ENCODE measurements around the gene RNF169. TPM values are rescaled to one million over a fixed set of nuclear protein-coding genes. Genes with fewer than 3 reads are reported as not detected.
A peak's percentile ranks its signal among the peaks of the same experiment; 100 is the strongest.

Gene RNF169
- total and polyA plus RNA-seq, 2 of the 4 experiments (the other 2 are of a cell fraction), result 3.6 to 23.3 TPM

DNA sequence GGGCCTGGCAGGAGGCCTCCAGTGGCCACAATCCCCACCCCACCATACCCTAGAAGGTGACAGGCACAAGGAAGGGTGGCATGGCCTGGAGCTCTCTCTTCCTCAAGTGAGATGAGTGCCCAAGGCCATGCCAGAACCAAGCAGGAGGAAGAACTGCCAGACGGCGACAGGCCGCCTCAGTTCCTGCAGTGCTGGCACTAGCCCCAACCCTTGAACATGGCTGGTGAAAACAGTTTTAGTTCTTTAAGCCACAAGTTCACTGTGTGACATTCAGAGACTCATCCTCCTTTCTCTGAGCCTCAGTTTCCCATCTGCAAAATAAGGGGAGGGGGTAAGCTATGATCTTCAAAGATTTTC is 27.2 kb upstream of the RNF169 start (continued):
- TF ChIP-seq USF2 (IDR thresholded peaks at IDR 0.05; ENCODE audit: low read depth, low read length), result no peak
- TF ChIP-seq POLR2A (IDR thresholded peaks at IDR 0.05; ENCODE audit: low read depth, low read length), result no peak
- no peak for TF ChIP-seq NFE2L2 (IDR thresholded peaks at IDR 0.05; ENCODE audit: low read depth, low read length)
- TF ChIP-seq ELK1 (IDR thresholded peaks at IDR 0.05; ENCODE audit: borderline replicate concordance, low read depth, low read length), result no peak

DNA sequence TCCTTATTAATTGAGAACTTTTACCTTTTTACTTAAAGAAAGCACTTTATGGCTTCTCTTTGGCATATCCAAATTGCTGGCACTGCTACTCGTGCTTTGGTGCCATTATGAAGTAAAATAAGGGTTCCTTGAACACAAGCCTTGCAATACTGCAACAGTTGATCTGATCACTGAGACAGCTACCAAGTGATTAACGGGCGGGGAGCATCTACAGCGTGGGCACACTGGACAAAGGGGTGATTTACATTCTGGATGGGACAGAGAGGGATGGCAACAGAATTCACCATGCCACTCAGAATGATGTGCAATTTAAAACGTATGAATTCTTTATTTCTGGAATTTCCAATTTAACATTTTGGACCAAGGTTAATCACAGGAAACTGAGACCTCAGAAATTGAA is 25.1 kb upstream of the RNF169 start:
- ChIA-PET POLR2A (ENCODE audit: unreplicated experiment) (no interaction called here), CTCF (interaction anchor here (7.4 kb wide), 1 partner anchor 21 kb away, joined by 66 read pairs; no protein-coding TSS in a partner anchor)
- no peak for ATAC-seq (ENCODE audit: low read depth)
- Histone ChIP-seq H4K8ac (ENCODE audit: low read depth in 2 of 2, low read length in 2 of 2) (no peak overlapping the region; a peak in 1 of 4 replicates), H3K79me1 (ENCODE audit: low read depth in 1 of 2, low read length in 2 of 2) (no peaks in the 10 kb centered on the region), H2AFZ (replicated peaks; ENCODE audit: low read length, poor library complexity) (no peak overlapping the region), H3K9me3 (ENCODE audit: control insufficient read depth, insufficient read depth, low read length) (no peaks in the 10 kb centered on the region), H2BK15ac (ENCODE audit: low read depth, low read length) (peak overlapping the region; percentile 54; the same call in 1 of the 3 replicates), H2BK5ac (ENCODE audit: low read depth, low read length, poor library complexity, severe bottlenecking) (no peak overlapping the region), H3K23ac (ENCODE audit: low read depth, low read length) (no peak overlapping the region), H3K9me1 (ENCODE audit: insufficient read depth, low read length) (peaks cover 20% of the 10 kb centered on the region), H4K20me1 (ENCODE audit: insufficient read depth, low read length) (no peaks in the 10 kb centered on the region), H3K9ac (ENCODE audit: low read depth, low read length) (no peak overlapping the region), H3K14ac (replicated peaks; ENCODE audit: low read depth, low read length) (no peak overlapping the region), H3K4me1 (ENCODE audit: control insufficient read depth, insufficient read depth, low read length) (peaks cover 45% of the 10 kb centered on the region), H3K4ac (ENCODE audit: low read depth, low read length) (no peak overlapping the region), H2BK20ac (ENCODE audit: low read depth, low read length) (no peak overlapping the region), H3K18ac (ENCODE audit: low read depth, low read length) (peak overlapping the region; percentile 38; the same call in 1 of the 2 replicates), H4K91ac (ENCODE audit: insufficient read depth, low read depth, low read length) (peak overlapping the region; percentile 19; the same call in 1 of the 2 replicates), H4K5ac (ENCODE audit: low read depth, low read length) (peak overlapping the region; percentile 59; the same call in 1 of the 2 replicates), H3K4me3 (ENCODE audit: insufficient read depth, low read depth, low read length) (no peak overlapping the region), H3K56ac (ENCODE audit: extremely low read depth, insufficient read depth, low read length) (no peak overlapping the region), H3K36me3 (ENCODE audit: control insufficient read depth, insufficient read depth, low read length) (no peaks in the 10 kb centered on the region), H3K27ac (ENCODE audit: insufficient read depth, low read length) (no peak overlapping the region), H3K4me2 (ENCODE audit: low read depth, low read length) (no peak overlapping the region), H2AK9ac (replicated peaks; ENCODE audit: low read depth, low read length, poor library complexity) (no peak overlapping the region), H3K27me3 (ENCODE audit: control insufficient read depth, insufficient read depth, low read length) (peaks cover 5% of the 10 kb centered on the region; the same call in 1 of the 2 replicates), H2AK5ac (ENCODE audit: low read depth, low read length) (peak overlapping the region; percentile 71; the same call in 1 of the 2 replicates), H2BK120ac (ENCODE audit: low read depth, low read length) (peak overlapping the region; percentile 59)
- 83% methylated on average over 1 of the region's 5 CpGs; no CpG with 5 or more reads in 1 of the 2 experiments for WGBS, 2 experiments (ENCODE audit: extremely low coverage in 2 of 2, insufficient read length in 1 of 2)
- intact Hi-C loops (cut with micrococcal nuclease), result loop anchor here (5.0 kb wide), 1 partner anchor 586 kb away; no protein-coding TSS in a partner anchor
- no TSS peak for BruUV-seq (replicated peaks)
- in situ Hi-C loops (cut with MboI; ENCODE audit: low sequenced_read_pairs), result no loop called here
- dilution Hi-C loops (cut with HindIII; ENCODE audit: low sequenced_read_pairs, unreplicated experiment), result no loop called here
- DNase-seq, result no peak
- TF ChIP-seq RFX5 (IDR thresholded peaks at IDR 0.05; ENCODE audit: low read depth, low read length) (no peak), CEBPB (IDR thresholded peaks at IDR 0.05; ENCODE audit: low read depth, low read length) (no peak), RCOR1 (IDR thresholded peaks at IDR 0.05; ENCODE audit: insufficient replicate concordance, low read length) (no peak), USF2 (IDR thresholded peaks at IDR 0.05; ENCODE audit: low read depth, low read length) (no peak), SMC3 (IDR thresholded peaks at IDR 0.05; ENCODE audit: low read depth, low read length) (no peak), ELK1 (IDR thresholded peaks at IDR 0.05; ENCODE audit: borderline replicate concordance, low read depth, low read length) (no peak), BHLHE40 (IDR thresholded peaks at IDR 0.05; ENCODE audit: low read depth, low read length) (no peak), POLR2A (IDR thresholded peaks at IDR 0.05; ENCODE audit: low read depth, low read length) (no peak), RAD21 (IDR thresholded peaks at IDR 0.05; ENCODE audit: low read length) (no peak), CHD1 (IDR thresholded peaks at IDR 0.05; ENCODE audit: low read depth, low read length) (no peak), MAZ (IDR thresholded peaks at IDR 0.05; ENCODE audit: borderline replicate concordance, low read depth, low read length) (no peak), MAFK (IDR thresholded peaks at IDR 0.05; ENCODE audit: low read depth, low read length) (no peak)
